Upper lobe of left lung (tissue), 4 donors: ENCODE data around the gene NELFCD.

ENCODE experiments used
- POLR2A ChIP-seq, 4 donors: fragments of 450-650 bp; IDR thresholded peaks; one replicate each; pipeline ENCODE4 v1.5.1; 2016 to 2017; ENCODE audit warnings: antibody characterized with exemption in 4 of 4, mild to moderate bottlenecking in 2 of 4
- POLR2AphosphoS5 ChIP-seq, 2 donors: sonication (generic); formaldehyde crosslinking; IDR thresholded peaks; one replicate each; pipeline ENCODE4 v1.5.1; 2017; ENCODE audit warnings: antibody characterized with exemption in 2 of 2
- TF ChIP-seq, protein P1 (sequence below), 6 experiments: fragments of 450-650 bp in 4 of 6; fragments of 200-600 bp in 2 of 6; sonication (generic) in 2 of 6; IDR thresholded peaks; one replicate each; pipeline ENCODE4 v1.5.1; 2016 to 2019; ENCODE audit warnings: antibody characterized with exemption in 6 of 6

DNA sequence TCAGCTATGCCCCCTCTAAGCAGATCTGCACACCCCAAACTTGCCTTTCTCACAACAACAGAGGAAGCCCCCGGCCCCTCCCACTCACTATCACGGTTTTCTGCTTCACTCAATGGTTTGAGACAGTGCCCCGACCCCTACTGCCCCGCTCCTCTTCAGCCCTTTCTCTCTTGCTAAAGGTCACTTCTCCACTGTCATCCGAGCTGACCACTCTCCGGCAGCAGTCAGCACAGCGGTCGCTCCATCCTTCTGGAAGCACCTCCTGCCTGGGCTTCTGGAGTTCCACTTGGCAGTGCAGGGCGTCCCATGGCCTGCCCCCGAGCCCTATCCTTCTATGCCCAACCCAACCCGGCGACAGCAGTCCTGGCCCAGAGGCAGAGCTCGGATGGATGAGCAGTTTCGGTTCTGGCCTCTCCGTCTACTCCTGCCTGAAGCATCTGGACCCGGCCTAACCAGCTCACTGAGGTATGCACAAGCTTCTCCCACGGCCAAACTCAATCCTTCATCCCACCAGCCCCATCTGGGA, 21.9 kb downstream of the NELFCD start:
- TF ChIP-seq POLR2A (IDR thresholded peaks at IDR 0.05) (no peak), POLR2AphosphoS5 (IDR thresholded peaks at IDR 0.05) (no peak)
- TF ChIP-seq, protein P1, sequence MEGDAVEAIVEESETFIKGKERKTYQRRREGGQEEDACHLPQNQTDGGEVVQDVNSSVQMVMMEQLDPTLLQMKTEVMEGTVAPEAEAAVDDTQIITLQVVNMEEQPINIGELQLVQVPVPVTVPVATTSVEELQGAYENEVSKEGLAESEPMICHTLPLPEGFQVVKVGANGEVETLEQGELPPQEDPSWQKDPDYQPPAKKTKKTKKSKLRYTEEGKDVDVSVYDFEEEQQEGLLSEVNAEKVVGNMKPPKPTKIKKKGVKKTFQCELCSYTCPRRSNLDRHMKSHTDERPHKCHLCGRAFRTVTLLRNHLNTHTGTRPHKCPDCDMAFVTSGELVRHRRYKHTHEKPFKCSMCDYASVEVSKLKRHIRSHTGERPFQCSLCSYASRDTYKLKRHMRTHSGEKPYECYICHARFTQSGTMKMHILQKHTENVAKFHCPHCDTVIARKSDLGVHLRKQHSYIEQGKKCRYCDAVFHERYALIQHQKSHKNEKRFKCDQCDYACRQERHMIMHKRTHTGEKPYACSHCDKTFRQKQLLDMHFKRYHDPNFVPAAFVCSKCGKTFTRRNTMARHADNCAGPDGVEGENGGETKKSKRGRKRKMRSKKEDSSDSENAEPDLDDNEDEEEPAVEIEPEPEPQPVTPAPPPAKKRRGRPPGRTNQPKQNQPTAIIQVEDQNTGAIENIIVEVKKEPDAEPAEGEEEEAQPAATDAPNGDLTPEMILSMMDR (IDR thresholded peaks at IDR 0.05), result no peak
